GM19240 (cell line): Measurements from ENCODE around the gene PRKAR2B.
"Not testable (repeated sequence)": the region's sequence is repeated elsewhere in the genome, so short reads cannot be mapped to it uniquely, and the experiment has no call there.

Experiments
- DNase-seq: peaks from one replicate; pipeline ENCODE4 v3.0.0; 2011; ENCODE audit warnings: low spot score; ENCODE audit not compliant: insufficient read length

The PRKAR2B gene

GRCh38 chr7:107077699-107078516 is 33.4 kb downstream of the PRKAR2B start:
- DNase-seq: no peak

- DNase-seq: no peak
Measured at GRCh38 chr7:107078517-107078966, 34.0 kb downstream of the PRKAR2B start.

GRCh38 chr7:107079212-107079940 is 34.9 kb downstream of the PRKAR2B start:
- DNase-seq: no peak

GRCh38 chr7:107080099-107080505 is 35.6 kb downstream of the PRKAR2B start:
- DNase-seq: no peak

GRCh38 chr7:107080533-107080932 is 36.0 kb downstream of the PRKAR2B start:
- no peak for DNase-seq

GRCh38 chr7:107085180-107085579 is 40.7 kb downstream of the PRKAR2B start:
- no peak for DNase-seq

GRCh38 chr7:107089627-107090026 is 45.1 kb downstream of the PRKAR2B start:
- DNase-seq: no peak

GRCh38 chr7:107090457-107090856 is 46.0 kb downstream of the PRKAR2B start:
- DNase-seq: no peak

GRCh38 chr7:107091306-107091705 is 46.8 kb downstream of the PRKAR2B start:
- no peak for DNase-seq

- not testable (repeated sequence) for DNase-seq
Measured at GRCh38 chr7:107093671-107094070, 49.2 kb downstream of the PRKAR2B start.

- DNase-seq: not testable (repeated sequence)
Measured at GRCh38 chr7:107099154-107099553, 54.6 kb downstream of the PRKAR2B start.

GRCh38 chr7:107100824-107101223 is 56.3 kb downstream of the PRKAR2B start:
- no peak for DNase-seq

GRCh38 chr7:107103369-107103768 is 58.9 kb downstream of the PRKAR2B start:
- DNase-seq: no peak

- no peak for DNase-seq
Measured at GRCh38 chr7:107104801-107105200, 60.3 kb downstream of the PRKAR2B start.

GRCh38 chr7:107105591-107106245 is 61.2 kb downstream of the PRKAR2B start:
- no peak for DNase-seq

- no peak for DNase-seq
Measured at GRCh38 chr7:107108793-107109371, 64.4 kb downstream of the PRKAR2B start.

GRCh38 chr7:107109955-107110354 is 65.5 kb downstream of the PRKAR2B start:
- no peak for DNase-seq

- no peak for DNase-seq
Measured at GRCh38 chr7:107111196-107111595, 66.7 kb downstream of the PRKAR2B start.

GRCh38 chr7:107113866-107114265 is 69.4 kb downstream of the PRKAR2B start:
- DNase-seq: no peak

- no peak for DNase-seq
Measured at GRCh38 chr7:107115114-107115513, 70.6 kb downstream of the PRKAR2B start.

GRCh38 chr7:107115762-107116540 is 71.4 kb downstream of the PRKAR2B start:
- DNase-seq: no peak
